HG03432 (cell line): ENCODE results near the gene NAA15.
"Not testable (repeated sequence)": the region's sequence is repeated elsewhere in the genome, so short reads cannot be mapped to it uniquely, and the experiment has no call there.

Experiments used
- ATAC-seq: cut with Tn5 transposase; IDR thresholded peaks from one replicate; pipeline ENCODE4 v1.9.1; 2021; ENCODE audit warnings: mild to moderate bottlenecking, moderate library complexity; ENCODE audit not compliant: unreplicated experiment

Gene NAA15

GRCh38 chr4:139333046-139333445 lies 31.7 kb downstream of the NAA15 start:
- no peak for ATAC-seq

- no peak for ATAC-seq
These were observed 36.3 kb downstream of the NAA15 start for GRCh38 chr4:139337612-139338011.

- ATAC-seq, result no peak
These were observed 60.0 kb downstream of the NAA15 start for GRCh38 chr4:139361301-139361700.

GRCh38 chr4:139367421-139368090 lies 66.3 kb downstream of the NAA15 start:
- no peak for ATAC-seq

- ATAC-seq, result no peak
These were observed 67.7 kb downstream of the NAA15 start for GRCh38 chr4:139368998-139369397.

GRCh38 chr4:139374251-139374650 lies 72.9 kb downstream of the NAA15 start:
- no peak for ATAC-seq

GRCh38 chr4:139386421-139386820 lies 85.1 kb downstream of the NAA15 start:
- ATAC-seq, result no peak

GRCh38 chr4:139389102-139389501 lies 87.8 kb downstream of the NAA15 start:
- no peak for ATAC-seq

GRCh38 chr4:139389991-139390390 lies 88.7 kb downstream of the NAA15 start:
- ATAC-seq, result no peak

- ATAC-seq, result no peak
These were observed 90.4 kb downstream of the NAA15 start for GRCh38 chr4:139391731-139392130.

- no peak for ATAC-seq
These were observed 91.5 kb downstream of the NAA15 start for GRCh38 chr4:139392797-139393196.

- ATAC-seq, result no peak
These were observed 100.1 kb downstream of the NAA15 start for GRCh38 chr4:139401368-139401767.

GRCh38 chr4:139402436-139402835 lies 101.1 kb downstream of the NAA15 start:
- ATAC-seq, result no peak

GRCh38 chr4:139403462-139403861 lies 102.2 kb downstream of the NAA15 start:
- ATAC-seq, result no peak

GRCh38 chr4:139410312-139410711 lies 109.0 kb downstream of the NAA15 start:
- ATAC-seq, result no peak

GRCh38 chr4:139414671-139415210 lies 113.4 kb downstream of the NAA15 start:
- not testable (repeated sequence) for ATAC-seq

- ATAC-seq, result peak; percentile 69
These were observed 114.9 kb downstream of the NAA15 start for GRCh38 chr4:139416073-139416673.

GRCh38 chr4:139419388-139419914 lies 118.1 kb downstream of the NAA15 start:
- peak; percentile 76 for ATAC-seq

GRCh38 chr4:139420652-139421051 lies 119.3 kb downstream of the NAA15 start:
- ATAC-seq, result no peak

GRCh38 chr4:139436122-139436521 lies 134.8 kb downstream of the NAA15 start:
- ATAC-seq, result no peak

GRCh38 chr4:139438141-139438540 lies 136.8 kb downstream of the NAA15 start:
- no peak for ATAC-seq

GRCh38 chr4:139441029-139441428 lies 139.7 kb downstream of the NAA15 start:
- no peak for ATAC-seq
